Activated T-helper 2 cell treated with anti-CD3 and anti-CD28 coated beads, Interferon-gamma antibody, Interleukin-2, Interleukin-4, amounts not matched to agents 10 μg/mL and 5 μg/mL and 100 μg/mL, durations not matched to agents 14 hours and 24 hours and 36 hours (primary cell): ENCODE measurements around the gene CTIF. TPM values are rescaled to one million over a fixed set of nuclear protein-coding genes. Genes with fewer than 3 reads are reported as not detected.

ENCODE experiments used
- DNase-seq: peaks from one replicate; pipeline ENCODE4 v3.0.0; 2021; ENCODE audit warnings: low spot score
- H3K27ac Mint-ChIP-seq: one replicate; pipeline ENCODE4 v1.8.0; 2021; ENCODE audit warnings: mixed read lengths
- H3K27me3 Mint-ChIP-seq: one replicate; pipeline ENCODE4 v1.8.0; 2021; ENCODE audit warnings: low read depth, mixed read lengths
- H3K36me3 Mint-ChIP-seq: one replicate; pipeline ENCODE4 v1.8.0; 2021; ENCODE audit warnings: low read depth, mixed read lengths
- H3K4me1 Mint-ChIP-seq: one replicate; pipeline ENCODE4 v1.8.0; 2021; ENCODE audit warnings: low read depth, mixed read lengths
- H3K4me3 Mint-ChIP-seq: one replicate; pipeline ENCODE4 v1.8.0; 2021; ENCODE audit warnings: low read depth, mild to moderate bottlenecking, moderate library complexity, mixed read lengths
- H3K9me3 Mint-ChIP-seq: one replicate; pipeline ENCODE4 v1.8.0; 2021; ENCODE audit warnings: mixed read lengths
- intact Hi-C: fragments of 100-400 bp; cut with micrococcal nuclease; formaldehyde crosslinking; loops from one replicate; pipeline ENCODE4 v1.15.1; 2023
- total RNA-seq: library from RNA; stranded (reverse); gene quantifications from 2 replicates; pipeline ENCODE4 v1.2.3, GENCODE V29; 2022

CTIF gene
- total RNA-seq, 1 donor from 2014 or later = 7.0 TPM

DNA sequence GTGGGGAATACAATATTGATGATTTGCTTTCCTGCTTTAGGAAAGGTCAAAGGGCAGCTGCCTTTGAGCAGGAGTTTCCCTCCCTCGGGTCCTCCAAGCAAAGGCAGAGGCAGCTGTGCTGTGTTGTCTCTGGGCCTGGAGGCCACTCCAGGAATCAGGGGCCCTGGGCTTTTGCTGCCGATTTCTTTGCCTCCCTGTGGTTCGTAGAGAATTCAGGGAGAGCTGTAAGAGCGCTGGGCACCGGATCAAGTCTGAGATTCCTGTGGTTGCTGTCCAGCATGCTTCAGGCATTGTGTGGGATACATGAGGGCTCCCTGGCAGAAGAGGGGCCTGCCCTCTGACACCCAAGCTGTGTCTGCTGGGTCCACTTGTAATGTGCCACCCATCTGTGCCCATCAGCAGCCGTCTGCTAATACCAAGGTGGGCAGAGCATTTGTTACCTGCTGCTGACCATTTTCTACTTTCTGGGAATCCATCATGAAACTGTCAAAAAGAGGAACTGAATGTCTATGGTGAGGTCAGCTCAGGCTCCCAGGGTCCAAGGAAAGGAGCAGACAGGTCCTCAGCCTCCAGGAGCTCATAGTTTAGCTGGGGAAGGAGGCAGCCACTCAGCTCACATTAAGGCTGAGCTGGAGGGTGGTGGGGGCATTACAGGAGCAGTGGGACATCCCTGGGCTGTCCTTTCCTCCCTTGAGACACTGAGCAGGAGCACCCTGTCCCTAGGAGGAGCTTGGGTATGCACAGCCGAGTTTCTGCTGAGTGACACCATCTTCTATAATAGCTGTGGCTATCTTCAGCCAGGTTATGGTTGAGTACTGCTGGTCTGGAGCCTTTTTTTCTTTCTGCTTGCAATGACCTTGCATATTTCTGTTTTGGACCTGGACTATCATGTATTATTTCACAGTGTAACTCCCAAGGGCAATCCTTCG lies 68.5 kb downstream of the CTIF start:
- Mint-ChIP-seq H3K9me3 (no peaks in the 10 kb centered on the region), H3K4me1 (no peaks in the 10 kb centered on the region), H3K27ac (no peak overlapping the region), H3K27me3 (no peaks in the 10 kb centered on the region), H3K4me3 (no peak overlapping the region), H3K36me3 (no peaks in the 10 kb centered on the region)
- intact Hi-C loops = no loop called here
- no peak for DNase-seq

DNA sequence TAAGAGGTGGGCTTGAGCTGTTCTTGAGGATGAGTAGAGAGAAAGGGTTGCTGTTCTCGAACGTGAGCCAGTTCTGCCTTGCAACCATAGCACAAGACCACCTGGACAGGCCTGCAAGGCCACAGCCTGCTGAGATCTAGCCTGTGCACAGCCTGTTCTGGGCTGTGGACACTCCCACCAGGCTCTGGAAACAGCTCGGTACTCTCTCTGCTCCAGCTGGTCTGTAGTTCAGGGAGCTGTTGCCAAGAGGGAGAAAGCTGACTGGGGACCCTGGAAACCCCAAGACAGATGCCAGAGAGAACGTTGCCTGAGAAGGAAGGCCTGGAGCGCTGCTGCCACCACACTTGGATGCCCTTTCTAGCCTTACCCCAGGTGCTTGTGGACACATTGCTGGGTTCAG lies 69.8 kb downstream of the CTIF start:
- H3K9me3 Mint-ChIP-seq = no peaks in the 10 kb centered on the region
- H3K27ac Mint-ChIP-seq = no peak overlapping the region
- intact Hi-C loops = no loop called here
- H3K36me3 Mint-ChIP-seq = no peaks in the 10 kb centered on the region
- H3K4me1 Mint-ChIP-seq = no peaks in the 10 kb centered on the region
- no peaks in the 10 kb centered on the region for H3K27me3 Mint-ChIP-seq
- DNase-seq = no peak
- no peak overlapping the region for H3K4me3 Mint-ChIP-seq

DNA sequence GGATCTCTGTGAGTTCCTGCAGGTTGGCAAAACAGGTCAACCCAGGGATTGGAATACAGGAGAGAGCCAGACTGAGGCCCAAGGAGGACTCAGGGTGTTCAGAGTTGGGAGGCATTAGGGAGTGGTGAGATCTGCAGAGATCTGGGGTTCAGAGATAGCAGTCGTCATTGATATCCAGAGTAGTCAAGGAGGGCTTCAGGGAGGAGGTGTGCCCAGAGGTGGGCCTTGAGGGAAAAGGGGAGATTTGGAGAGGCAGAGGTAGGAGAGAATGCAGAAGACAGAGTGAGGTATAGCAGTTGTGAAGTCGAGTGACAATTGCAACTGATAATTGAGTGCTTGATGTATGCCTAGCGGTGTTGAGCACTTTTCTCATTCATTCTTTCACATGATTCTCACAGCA lies 70.3 kb downstream of the CTIF start:
- no peak for DNase-seq
- H3K36me3 Mint-ChIP-seq = no peaks in the 10 kb centered on the region
- H3K9me3 Mint-ChIP-seq = no peaks in the 10 kb centered on the region
- intact Hi-C loops = no loop called here
- no peak overlapping the region for H3K4me3 Mint-ChIP-seq
- no peaks in the 10 kb centered on the region for H3K4me1 Mint-ChIP-seq
- H3K27ac Mint-ChIP-seq = no peak overlapping the region
- H3K27me3 Mint-ChIP-seq = no peaks in the 10 kb centered on the region

DNA sequence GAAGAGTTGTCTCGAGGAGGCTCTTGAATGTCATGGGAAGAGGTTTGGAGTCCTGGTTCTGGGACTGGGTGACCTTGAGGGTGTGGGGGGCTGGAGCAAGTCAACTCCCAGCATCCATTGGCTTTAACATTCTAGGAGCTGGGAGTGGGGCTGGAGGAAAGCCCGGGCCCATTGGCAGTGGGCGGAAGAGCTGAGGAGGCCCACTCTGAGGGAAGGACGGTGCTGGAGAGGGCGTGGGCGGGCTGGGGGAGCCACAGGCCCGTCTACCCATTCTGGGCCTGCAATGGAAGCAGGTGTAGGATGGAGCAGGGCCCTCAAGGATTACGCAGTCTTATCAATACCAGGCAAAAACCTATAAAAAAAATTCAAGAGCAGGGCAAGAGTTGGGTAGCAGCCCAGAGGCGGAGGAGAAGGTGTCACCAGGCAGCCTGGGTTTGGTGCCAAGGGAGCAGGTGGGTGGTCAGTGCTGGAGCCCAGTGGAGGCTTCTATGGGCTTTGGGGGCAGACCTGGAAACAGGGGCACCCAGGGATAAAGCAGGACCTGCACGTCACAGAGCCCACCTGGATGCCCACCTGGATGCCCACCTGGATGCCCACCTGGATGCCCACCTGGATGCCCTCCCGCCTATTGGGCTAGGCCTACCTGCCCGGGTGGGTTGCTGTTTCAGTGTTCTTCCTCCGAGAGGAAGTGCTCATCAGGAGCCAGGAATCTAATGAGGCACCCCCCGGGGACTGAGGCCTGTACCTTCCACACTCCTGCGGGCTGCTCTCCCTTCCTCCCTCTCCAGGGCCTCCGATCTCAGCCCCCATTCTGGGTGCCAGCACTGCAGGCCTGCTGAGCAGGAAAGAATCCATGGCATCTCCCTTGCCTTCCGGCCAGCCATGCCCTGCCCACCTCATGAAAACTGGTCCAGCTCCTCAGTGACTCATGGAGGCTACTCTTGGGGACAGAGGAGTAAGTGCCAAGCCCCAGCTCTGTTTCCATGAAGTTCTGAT lies 71.3 kb downstream of the CTIF start:
- no peaks in the 10 kb centered on the region for H3K36me3 Mint-ChIP-seq
- no peaks in the 10 kb centered on the region for H3K9me3 Mint-ChIP-seq
- no peak for DNase-seq
- no peak overlapping the region for H3K27ac Mint-ChIP-seq
- no peaks in the 10 kb centered on the region for H3K27me3 Mint-ChIP-seq
- no peak overlapping the region for H3K4me3 Mint-ChIP-seq
- no peaks in the 10 kb centered on the region for H3K4me1 Mint-ChIP-seq
- intact Hi-C loops = no loop called here

DNA sequence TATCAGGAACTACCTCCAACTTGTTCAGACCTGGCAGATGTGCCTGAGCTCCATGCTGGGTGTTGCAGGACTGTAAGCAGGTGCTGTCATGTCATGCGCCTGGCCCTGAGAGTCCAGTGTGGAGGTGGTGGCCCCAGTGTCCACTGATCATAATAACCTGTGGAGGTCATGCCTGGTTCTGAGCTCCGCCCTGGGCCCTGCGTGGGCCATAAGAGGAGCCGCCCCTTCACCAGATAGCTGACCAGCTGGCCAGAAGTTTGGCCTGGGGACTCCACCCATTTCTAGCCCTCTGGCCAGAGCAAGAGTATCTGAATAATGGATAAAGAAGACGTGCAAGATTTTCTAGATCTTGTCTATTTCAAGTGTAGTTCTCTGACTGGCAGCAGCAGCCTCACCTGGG lies 72.4 kb downstream of the CTIF start:
- no peaks in the 10 kb centered on the region for H3K9me3 Mint-ChIP-seq
- H3K27ac Mint-ChIP-seq = no peak overlapping the region
- DNase-seq = no peak
- no peaks in the 10 kb centered on the region for H3K36me3 Mint-ChIP-seq
- H3K4me1 Mint-ChIP-seq = no peaks in the 10 kb centered on the region
- intact Hi-C loops = no loop called here
- H3K4me3 Mint-ChIP-seq = no peak overlapping the region
- H3K27me3 Mint-ChIP-seq = no peaks in the 10 kb centered on the region

DNA sequence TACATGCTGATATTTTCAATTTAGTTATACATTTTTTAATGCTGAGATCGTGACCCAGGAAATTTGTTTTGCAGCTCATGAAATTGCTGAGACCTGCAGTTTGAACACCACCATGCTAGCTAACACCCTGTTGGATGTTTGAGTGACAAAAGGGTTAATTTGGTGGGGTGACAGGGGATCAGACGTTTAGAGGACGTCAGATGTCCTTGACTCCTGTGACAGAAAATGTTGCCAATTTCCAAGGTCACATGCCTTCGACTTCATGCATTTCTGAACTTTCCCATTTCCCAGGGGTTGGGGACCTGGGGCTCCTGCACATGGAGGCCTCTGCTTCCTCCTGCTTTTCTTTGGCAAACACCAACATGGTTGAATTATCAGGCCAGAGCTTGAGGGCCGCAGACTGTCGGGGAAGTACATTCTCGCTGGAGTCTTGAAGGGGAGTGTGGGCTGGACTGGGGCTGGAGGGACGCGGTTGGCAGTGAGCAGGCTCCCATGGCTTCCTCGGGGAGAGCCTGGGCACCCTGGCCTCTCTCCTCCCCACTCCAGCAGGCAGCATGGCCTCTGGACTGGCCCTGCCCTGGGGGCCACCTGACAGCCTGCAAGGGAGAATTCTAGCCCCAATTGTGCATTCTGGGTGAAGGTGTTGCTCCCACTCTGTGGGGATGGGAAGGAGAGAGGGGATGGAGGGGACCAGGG lies 73.1 kb downstream of the CTIF start:
- intact Hi-C loops = no loop called here
- Mint-ChIP-seq H3K9me3 (no peaks in the 10 kb centered on the region), H3K4me1 (no peaks in the 10 kb centered on the region), H3K4me3 (no peak overlapping the region), H3K36me3 (no peaks in the 10 kb centered on the region), H3K27ac (no peak overlapping the region), H3K27me3 (no peaks in the 10 kb centered on the region)
- no peak for DNase-seq

DNA sequence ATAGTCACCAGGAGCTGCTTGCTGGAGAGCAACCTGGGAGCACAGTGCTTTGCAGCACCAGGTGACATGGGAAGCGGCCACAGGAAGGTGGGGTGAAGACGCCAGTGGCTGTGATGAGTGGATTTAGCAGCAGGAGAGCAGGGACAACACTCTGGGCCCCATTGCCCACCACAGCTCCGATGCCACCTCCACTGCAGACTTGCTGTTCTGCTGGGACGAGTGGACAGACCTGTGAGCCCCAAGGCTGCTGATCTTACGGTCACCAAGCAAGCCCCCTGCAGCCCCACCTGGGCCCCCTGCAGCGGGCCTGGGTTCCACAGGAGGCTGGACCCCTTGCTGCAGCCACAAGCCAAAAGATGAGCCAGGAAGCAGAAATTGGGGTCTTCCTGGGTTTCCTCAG lies 73.7 kb downstream of the CTIF start:
- H3K4me1 Mint-ChIP-seq = no peaks in the 10 kb centered on the region

DNA sequence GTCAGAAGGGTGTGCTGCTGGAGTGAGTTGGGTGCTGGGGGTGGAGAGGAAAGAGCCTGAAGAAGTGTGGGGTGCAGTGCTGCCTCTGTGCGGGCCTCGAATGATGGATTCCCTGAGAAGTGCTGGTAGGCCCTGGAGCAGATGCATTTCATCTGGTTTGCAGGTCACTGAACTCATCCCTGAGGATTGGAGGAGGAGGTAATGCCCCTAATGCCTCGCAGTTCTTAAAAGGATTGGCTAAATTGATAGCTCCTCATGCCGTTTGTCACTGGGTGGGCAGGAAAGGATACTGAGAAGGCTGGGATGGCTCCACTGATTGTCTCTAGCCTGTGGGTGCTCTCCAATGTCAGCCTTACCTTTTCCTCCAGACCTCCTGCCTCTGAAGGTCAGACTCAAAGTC lies 74.1 kb downstream of the CTIF start:
- Mint-ChIP-seq H3K36me3 (no peaks in the 10 kb centered on the region), H3K9me3 (no peaks in the 10 kb centered on the region), H3K4me3 (no peak overlapping the region), H3K4me1 (no peaks in the 10 kb centered on the region), H3K27me3 (no peaks in the 10 kb centered on the region), H3K27ac (no peak overlapping the region)
- intact Hi-C loops = no loop called here
- DNase-seq = no peak

More for the DNA sequence above, 73.7 kb downstream of the CTIF start:
- no peaks in the 10 kb centered on the region for H3K9me3 Mint-ChIP-seq
- DNase-seq = no peak
- H3K36me3 Mint-ChIP-seq = no peaks in the 10 kb centered on the region
- H3K4me3 Mint-ChIP-seq = no peak overlapping the region
- intact Hi-C loops = no loop called here
- H3K27me3 Mint-ChIP-seq = no peaks in the 10 kb centered on the region
- no peak overlapping the region for H3K27ac Mint-ChIP-seq

DNA sequence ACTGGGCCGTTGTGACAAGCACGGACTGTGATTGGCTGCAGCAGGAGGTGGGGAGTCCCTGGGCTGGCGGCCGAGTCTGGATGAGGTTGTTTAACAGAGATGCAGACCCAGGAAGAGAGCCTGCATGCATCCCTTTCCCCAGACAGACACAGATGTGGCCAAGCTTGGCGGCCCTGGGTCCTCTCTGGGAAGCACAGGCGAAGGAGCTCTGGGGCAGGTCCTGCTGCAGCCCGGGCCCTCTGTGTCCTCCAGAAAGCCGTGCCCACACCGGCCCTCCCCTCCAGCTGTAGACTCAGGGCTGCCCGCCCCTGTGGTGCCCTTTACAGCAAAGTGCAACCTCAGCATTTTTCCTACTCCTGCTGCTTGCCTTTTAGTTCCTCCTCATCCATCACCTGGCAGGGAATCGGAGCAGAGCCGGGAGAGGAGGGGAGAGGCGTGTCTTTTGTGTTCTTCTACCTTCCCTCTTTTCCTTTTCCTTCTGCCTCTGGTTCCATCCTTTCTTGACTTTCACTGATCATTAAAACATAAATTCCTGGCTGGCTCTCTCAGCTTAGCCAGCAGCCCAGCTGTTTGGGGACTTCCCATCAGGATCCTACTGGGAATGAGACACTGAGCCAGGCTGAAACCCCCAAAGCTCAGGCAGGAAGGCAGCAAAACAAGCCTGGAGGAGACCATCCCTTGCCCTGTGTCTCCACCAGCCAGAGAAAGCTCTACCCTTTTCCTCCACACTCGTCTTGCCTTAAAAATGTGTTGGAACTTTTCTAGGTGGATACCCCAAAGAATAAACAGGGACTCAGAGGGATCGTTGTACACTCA lies 75.0 kb downstream of the CTIF start:
- no peak overlapping the region for H3K4me3 Mint-ChIP-seq
- no peaks in the 10 kb centered on the region for H3K36me3 Mint-ChIP-seq
- H3K27me3 Mint-ChIP-seq = no peaks in the 10 kb centered on the region

DNA sequence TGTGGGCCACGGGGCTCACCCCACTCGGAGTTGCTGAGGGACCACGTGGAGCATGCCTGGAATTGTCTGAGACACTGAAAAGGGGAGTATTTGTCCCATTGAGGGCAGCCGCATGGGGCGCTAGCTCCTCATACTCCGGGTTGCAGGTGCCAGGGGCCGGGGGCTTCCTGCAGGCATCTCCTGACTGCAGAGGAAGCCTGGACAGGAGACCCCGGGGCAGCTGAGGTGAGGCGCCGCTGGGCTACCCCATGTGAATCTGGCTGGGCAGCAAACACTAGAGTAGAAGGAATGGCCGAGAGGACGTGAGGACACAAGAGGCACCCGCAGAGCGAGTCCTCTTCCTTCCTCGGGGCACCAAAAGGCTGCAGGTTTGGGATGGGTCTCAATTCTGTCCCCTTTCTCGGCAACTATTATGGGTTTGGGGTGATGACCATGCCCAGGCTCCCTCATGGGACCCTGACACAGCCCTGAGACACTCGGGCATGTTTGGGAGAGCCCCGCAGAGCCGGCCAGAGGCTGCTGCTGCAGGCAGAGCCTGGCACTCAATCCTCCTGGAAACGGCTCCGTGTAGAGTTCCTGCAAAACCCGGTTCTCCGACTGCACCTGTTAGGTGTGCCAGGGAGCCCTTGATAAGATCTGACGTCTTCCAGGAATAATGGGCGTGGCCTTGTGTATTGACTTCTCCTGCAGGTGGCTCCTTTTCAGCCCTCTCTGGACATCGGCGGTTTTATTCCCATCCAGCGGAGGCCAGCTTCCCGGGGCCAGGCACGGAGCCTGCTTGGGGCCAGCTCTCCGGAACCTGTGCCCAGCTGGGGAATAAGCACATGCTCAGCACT lies 77.0 kb downstream of the CTIF start:
- Mint-ChIP-seq H3K4me3 (no peak overlapping the region), H3K27ac (no peak overlapping the region), H3K36me3 (no peaks in the 10 kb centered on the region), H3K9me3 (no peaks in the 10 kb centered on the region), H3K27me3 (no peaks in the 10 kb centered on the region), H3K4me1 (no peaks in the 10 kb centered on the region)
- no peak for DNase-seq
- intact Hi-C loops = no loop called here

More for the DNA sequence above, 75.0 kb downstream of the CTIF start:
- H3K9me3 Mint-ChIP-seq = no peaks in the 10 kb centered on the region
- intact Hi-C loops = no loop called here
- DNase-seq = no peak
- H3K4me1 Mint-ChIP-seq = no peaks in the 10 kb centered on the region
- no peak overlapping the region for H3K27ac Mint-ChIP-seq

DNA sequence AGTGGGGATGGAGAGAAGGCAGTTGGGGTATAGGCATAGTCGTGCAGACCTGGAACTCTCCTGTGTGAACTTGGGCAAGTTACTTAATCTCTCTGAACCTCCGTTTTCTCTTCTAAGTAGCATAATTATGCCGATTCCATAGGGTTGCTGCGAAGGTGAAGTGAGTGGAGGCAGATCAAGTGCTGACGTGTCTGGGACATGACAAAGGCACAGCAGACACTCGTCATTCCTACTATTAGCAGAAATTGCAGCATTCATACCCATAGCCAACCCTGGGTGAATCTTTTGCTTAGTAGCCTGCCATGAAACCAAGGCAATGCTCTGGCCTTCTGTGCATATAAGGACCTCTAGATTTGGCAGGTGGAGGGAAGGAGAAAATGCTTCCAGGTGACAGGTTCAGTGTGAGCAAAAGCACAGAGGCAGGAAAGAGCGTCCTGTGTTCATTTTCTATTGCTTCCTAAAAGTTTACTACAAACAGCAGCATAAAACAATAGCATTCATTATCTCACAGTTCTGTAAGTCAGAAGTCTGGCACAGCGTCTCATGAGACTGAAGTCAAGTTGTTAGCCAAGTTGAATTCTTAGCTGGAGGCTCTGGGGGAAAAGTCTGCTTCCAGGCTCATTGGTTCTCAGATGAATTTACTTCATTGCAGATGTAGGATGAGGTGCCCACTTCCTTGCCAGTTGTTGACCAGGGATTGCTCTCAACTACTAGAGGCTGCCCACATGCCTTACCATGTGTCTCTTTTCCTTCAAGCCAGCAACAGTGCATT lies 77.8 kb downstream of the CTIF start:
- no peaks in the 10 kb centered on the region for H3K9me3 Mint-ChIP-seq
- no peaks in the 10 kb centered on the region for H3K27me3 Mint-ChIP-seq
- no peaks in the 10 kb centered on the region for H3K36me3 Mint-ChIP-seq

More for the DNA sequence above, 77.8 kb downstream of the CTIF start:
- Mint-ChIP-seq H3K4me1 (no peaks in the 10 kb centered on the region), H3K27ac (no peak overlapping the region), H3K4me3 (no peak overlapping the region)
- intact Hi-C loops = no loop called here
- DNase-seq = no peak
